HEK293 (cell line): ENCODE results near the gene PGC.

ENCODE experiments used
- CTCF ChIA-PET: fragments of 350-600 bp; formaldehyde crosslinking; extraction: SDS; loops from one replicate; lab custom pipeline; 2021; ENCODE audit warnings: antibody characterized with exemption; lab: Yijun Ruan, JAX
- POLR2A ChIA-PET: fragments of 300-600 bp; formaldehyde crosslinking; extraction: SDS; loops from one replicate; lab custom pipeline; 2020; ENCODE audit warnings: antibody characterized with exemption, inconsistent platforms; lab: Yijun Ruan, JAX
- H3K27ac ChIP-seq: fragments of 200-500 bp; sonication (Bioruptor generic); 2 replicates; pipeline ENCODE4 v1.5.1; 2014; ENCODE audit warnings: low read depth, low read length, control low read depth, inconsistent platforms; ENCODE audit errors: extremely low read depth
- H3K36me3 ChIP-seq, 2 experiments: fragments of 200-500 bp in 1 of 2; sonication (Bioruptor generic) in 1 of 2; 1 replicate in 1 of 2; 2 replicates in 1 of 2; pipeline ENCODE4 v1.5.1; 2014 to 2017; ENCODE audit warnings: inconsistent platforms in 2 of 2, low read length in 2 of 2; ENCODE audit not compliant: control insufficient read depth in 2 of 2, insufficient read depth in 1 of 2
- H3K4me1 ChIP-seq: fragments of 200-500 bp; sonication (Bioruptor generic); 2 replicates; pipeline ENCODE4 v1.5.1; 2014; ENCODE audit warnings: mild to moderate bottlenecking, low read length, inconsistent platforms; ENCODE audit not compliant: control insufficient read depth, insufficient read depth
- H3K4me3 ChIP-seq: 2 replicates; pipeline ENCODE4 v1.5.1; 2011; ENCODE audit warnings: low read depth, mild to moderate bottlenecking, control low read depth, low read length, moderate library complexity
- H3K9me3 ChIP-seq: fragments of 200-500 bp; sonication (Bioruptor generic); 2 replicates; pipeline ENCODE4 v1.5.1; 2014; ENCODE audit warnings: low read depth, low read length, inconsistent platforms; ENCODE audit not compliant: control insufficient read depth, insufficient read depth
- CTCF ChIP-seq: fragments of 450-650 bp; formaldehyde crosslinking; IDR thresholded peaks from 2 replicates; pipeline ENCODE4 v1.5.1; 2016; ENCODE audit warnings: missing biosample characterization, missing genetic modification characterization
- PATZ1 ChIP-seq: fragments of 450-650 bp; formaldehyde crosslinking; IDR thresholded peaks from 2 replicates; pipeline ENCODE4 v1.5.1; 2016; ENCODE audit warnings: missing biosample characterization, missing genetic modification characterization
- PBX3 ChIP-seq: sonication (generic); formaldehyde crosslinking; IDR thresholded peaks from 2 replicates; pipeline ENCODE4 v1.8.1; 2022; ENCODE audit warnings: mild to moderate bottlenecking, moderate library complexity, missing genetic modification reagents
- TCF7L2 ChIP-seq: IDR thresholded peaks from 2 replicates; pipeline ENCODE4 v1.6.1; 2011; ENCODE audit warnings: low read depth, mild to moderate bottlenecking, inconsistent platforms, low read length, moderate library complexity, borderline replicate concordance
- TSHZ1 ChIP-seq: fragments of 450-650 bp; formaldehyde crosslinking; IDR thresholded peaks from 2 replicates; pipeline ENCODE4 v1.5.1; 2016; ENCODE audit warnings: missing biosample characterization, missing genetic modification characterization, borderline replicate concordance
- ZBTB44 ChIP-seq: fragments of 450-650 bp; IDR thresholded peaks from 2 replicates; pipeline ENCODE4 v1.5.1; 2018; ENCODE audit warnings: missing biosample characterization, mild to moderate bottlenecking, missing genetic modification characterization
- ZNF19 ChIP-seq: fragments of 450-650 bp; formaldehyde crosslinking; IDR thresholded peaks from 2 replicates; pipeline ENCODE4; 2016; ENCODE audit warnings: missing biosample characterization, missing genetic modification characterization, low read depth
- ZNF239 ChIP-seq: fragments of 450-650 bp; formaldehyde crosslinking; IDR thresholded peaks from 2 replicates; pipeline ENCODE4 v1.5.1; 2016; ENCODE audit warnings: missing biosample characterization, missing genetic modification characterization
- ZNF549 ChIP-seq: fragments of 450-650 bp; IDR thresholded peaks from 2 replicates; pipeline ENCODE4 v1.5.1; 2018; ENCODE audit warnings: missing biosample characterization, missing genetic modification characterization, mild to moderate bottlenecking, inconsistent platforms, moderate library complexity
- ZNF629 ChIP-seq: fragments of 450-650 bp; formaldehyde crosslinking; IDR thresholded peaks from 2 replicates; pipeline ENCODE4 v1.5.1; 2017; ENCODE audit warnings: missing biosample characterization, missing genetic modification characterization
- ZNF670 ChIP-seq: fragments of 450-650 bp; formaldehyde crosslinking; IDR thresholded peaks from 2 replicates; pipeline ENCODE4 v1.5.1; 2016; ENCODE audit warnings: missing biosample characterization, missing genetic modification characterization, low read depth
- TF ChIP-seq, protein P1 (sequence below): fragments of 450-650 bp; formaldehyde crosslinking; optimal IDR thresholded peaks from 2 replicates; pipeline ENCODE3; 2016; ENCODE audit warnings: missing biosample characterization, mild to moderate bottlenecking, missing genetic modification characterization
- TF ChIP-seq, protein P2 (sequence below): fragments of 450-650 bp; formaldehyde crosslinking; IDR thresholded peaks from 2 replicates; pipeline ENCODE4 v1.5.1; 2017; ENCODE audit warnings: missing biosample characterization, missing genetic modification characterization
- TF ChIP-seq, protein P3 (sequence below): fragments of 450-650 bp; formaldehyde crosslinking; IDR thresholded peaks from 2 replicates; pipeline ENCODE4 v1.5.1; 2016; ENCODE audit warnings: missing biosample characterization, missing genetic modification characterization

PGC gene

DNA sequence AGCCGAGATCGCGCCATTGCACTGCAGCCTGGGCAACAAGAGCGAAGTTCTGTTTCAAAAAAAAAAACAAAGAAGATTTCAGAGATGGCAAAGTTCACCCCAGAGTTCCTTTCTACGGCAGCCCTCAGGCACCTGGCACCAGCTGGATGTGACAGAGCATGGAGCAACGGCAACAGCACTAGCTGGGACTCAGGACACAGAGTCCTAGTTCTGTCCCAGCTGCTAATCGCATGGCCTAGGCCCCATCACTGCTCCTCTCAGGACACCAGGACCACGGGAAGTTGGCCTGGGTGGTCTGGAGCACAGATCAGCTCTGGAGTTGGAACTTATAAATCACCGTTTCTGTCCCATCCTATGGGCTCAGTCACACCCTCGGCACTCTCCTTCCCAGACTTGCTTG is 1.1 kb downstream of the PGC start:
- Histone ChIP-seq H3K36me3 (no peaks in the 10 kb centered on the region), H3K4me3 (no peak overlapping the region), H3K4me1 (no peaks in the 10 kb centered on the region), H3K27ac (no peak overlapping the region), H3K9me3 (no peaks in the 10 kb centered on the region)
- POLR2A ChIA-PET, result interaction anchor here (0.8 kb wide), 1 partner anchor 12 kb away, joined by 4 read pairs; no protein-coding TSS in a partner anchor
- CTCF ChIA-PET, result interaction anchor here (0.6 to 0.8 kb wide), 3 partner anchors 23 to 541 kb away, joined by 3 to 5 read pairs (median 4); no protein-coding TSS in a partner anchor
- TF ChIP-seq, protein P1, sequence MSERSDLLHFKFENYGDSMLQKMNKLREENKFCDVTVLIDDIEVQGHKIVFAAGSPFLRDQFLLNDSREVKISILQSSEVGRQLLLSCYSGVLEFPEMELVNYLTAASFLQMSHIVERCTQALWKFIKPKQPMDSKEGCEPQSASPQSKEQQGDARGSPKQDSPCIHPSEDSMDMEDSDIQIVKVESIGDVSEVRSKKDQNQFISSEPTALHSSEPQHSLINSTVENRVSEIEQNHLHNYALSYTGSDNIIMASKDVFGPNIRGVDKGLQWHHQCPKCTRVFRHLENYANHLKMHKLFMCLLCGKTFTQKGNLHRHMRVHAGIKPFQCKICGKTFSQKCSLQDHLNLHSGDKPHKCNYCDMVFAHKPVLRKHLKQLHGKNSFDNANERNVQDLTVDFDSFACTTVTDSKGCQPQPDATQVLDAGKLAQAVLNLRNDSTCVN (tag by site-specific recombination), result no peak
- TF ChIP-seq PBX3 (CRISPR knock-in tag), result no peak
- TF ChIP-seq ZNF549 (tag by site-specific recombination), result no peak
- no peak for TF ChIP-seq ZNF629 (tag by site-specific recombination)
- TF ChIP-seq ZBTB44 (tag by site-specific recombination), result no peak
- no peak for TF ChIP-seq ZNF239 (tag by site-specific recombination)
- TF ChIP-seq PATZ1 (tag by site-specific recombination), result no peak
- TF ChIP-seq TSHZ1, result no peak
- no peak for TF ChIP-seq TCF7L2
- TF ChIP-seq, protein P2, sequence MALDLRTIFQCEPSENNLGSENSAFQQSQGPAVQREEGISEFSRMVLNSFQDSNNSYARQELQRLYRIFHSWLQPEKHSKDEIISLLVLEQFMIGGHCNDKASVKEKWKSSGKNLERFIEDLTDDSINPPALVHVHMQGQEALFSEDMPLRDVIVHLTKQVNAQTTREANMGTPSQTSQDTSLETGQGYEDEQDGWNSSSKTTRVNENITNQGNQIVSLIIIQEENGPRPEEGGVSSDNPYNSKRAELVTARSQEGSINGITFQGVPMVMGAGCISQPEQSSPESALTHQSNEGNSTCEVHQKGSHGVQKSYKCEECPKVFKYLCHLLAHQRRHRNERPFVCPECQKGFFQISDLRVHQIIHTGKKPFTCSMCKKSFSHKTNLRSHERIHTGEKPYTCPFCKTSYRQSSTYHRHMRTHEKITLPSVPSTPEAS (tag by site-specific recombination), result no peak
- TF ChIP-seq ZNF670 (tag by site-specific recombination), result no peak
- TF ChIP-seq ZNF19 (tag by site-specific recombination), result no peak
- no peak for TF ChIP-seq CTCF (tag by site-specific recombination)
- TF ChIP-seq, protein P3, sequence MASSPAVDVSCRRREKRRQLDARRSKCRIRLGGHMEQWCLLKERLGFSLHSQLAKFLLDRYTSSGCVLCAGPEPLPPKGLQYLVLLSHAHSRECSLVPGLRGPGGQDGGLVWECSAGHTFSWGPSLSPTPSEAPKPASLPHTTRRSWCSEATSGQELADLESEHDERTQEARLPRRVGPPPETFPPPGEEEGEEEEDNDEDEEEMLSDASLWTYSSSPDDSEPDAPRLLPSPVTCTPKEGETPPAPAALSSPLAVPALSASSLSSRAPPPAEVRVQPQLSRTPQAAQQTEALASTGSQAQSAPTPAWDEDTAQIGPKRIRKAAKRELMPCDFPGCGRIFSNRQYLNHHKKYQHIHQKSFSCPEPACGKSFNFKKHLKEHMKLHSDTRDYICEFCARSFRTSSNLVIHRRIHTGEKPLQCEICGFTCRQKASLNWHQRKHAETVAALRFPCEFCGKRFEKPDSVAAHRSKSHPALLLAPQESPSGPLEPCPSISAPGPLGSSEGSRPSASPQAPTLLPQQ, result no peak
